Measurements from ENCODE around the gene GPD2. TPM values are rescaled to one million over a fixed set of nuclear protein-coding genes. Genes with fewer than 3 reads are reported as not detected.
A peak's percentile ranks its signal among the peaks of the same experiment; 100 is the strongest.
"Not testable (repeated sequence)": the region's sequence is repeated elsewhere in the genome, so short reads cannot be mapped to it uniquely, and the experiment has no call there.

The GPD2 gene
- total and polyA plus RNA-seq, 2 donors from 2014 or later, result 6.2 to 32.3 TPM

GRCh38 chr2:156492979-156493378, 56.8 kb downstream of the GPD2 start:
- H3K4me3 ChIP-seq (ENCODE audit: low read length in 3 of 3), result no peak overlapping the region
- no peaks in the 10 kb centered on the region for H3K27me3 ChIP-seq (ENCODE audit: control insufficient read depth, insufficient read depth, low read length)
- TF ChIP-seq, protein P1, sequence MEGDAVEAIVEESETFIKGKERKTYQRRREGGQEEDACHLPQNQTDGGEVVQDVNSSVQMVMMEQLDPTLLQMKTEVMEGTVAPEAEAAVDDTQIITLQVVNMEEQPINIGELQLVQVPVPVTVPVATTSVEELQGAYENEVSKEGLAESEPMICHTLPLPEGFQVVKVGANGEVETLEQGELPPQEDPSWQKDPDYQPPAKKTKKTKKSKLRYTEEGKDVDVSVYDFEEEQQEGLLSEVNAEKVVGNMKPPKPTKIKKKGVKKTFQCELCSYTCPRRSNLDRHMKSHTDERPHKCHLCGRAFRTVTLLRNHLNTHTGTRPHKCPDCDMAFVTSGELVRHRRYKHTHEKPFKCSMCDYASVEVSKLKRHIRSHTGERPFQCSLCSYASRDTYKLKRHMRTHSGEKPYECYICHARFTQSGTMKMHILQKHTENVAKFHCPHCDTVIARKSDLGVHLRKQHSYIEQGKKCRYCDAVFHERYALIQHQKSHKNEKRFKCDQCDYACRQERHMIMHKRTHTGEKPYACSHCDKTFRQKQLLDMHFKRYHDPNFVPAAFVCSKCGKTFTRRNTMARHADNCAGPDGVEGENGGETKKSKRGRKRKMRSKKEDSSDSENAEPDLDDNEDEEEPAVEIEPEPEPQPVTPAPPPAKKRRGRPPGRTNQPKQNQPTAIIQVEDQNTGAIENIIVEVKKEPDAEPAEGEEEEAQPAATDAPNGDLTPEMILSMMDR (IDR thresholded peaks at IDR 0.05; ENCODE audit: borderline replicate concordance, extremely low read depth, insufficient read depth), result no peak
- intact Hi-C loops (cut with DNase I), result no loop called here
- H3K4me1 ChIP-seq (ENCODE audit: control insufficient read depth in 2 of 3, insufficient read depth in 2 of 3, low read depth in 1 of 3, low read length in 3 of 3), result no peaks in the 10 kb centered on the region
- H3K36me3 ChIP-seq (ENCODE audit: control insufficient read depth in 2 of 3, insufficient read depth in 3 of 3, low read length in 3 of 3), result no peaks in the 10 kb centered on the region
- DNase-seq (no peak), FAIRE-seq (no peak)
- H3K9ac ChIP-seq (ENCODE audit: low read length in 3 of 3), result no peak overlapping the region
- no peaks in the 10 kb centered on the region for H3K9me3 ChIP-seq (ENCODE audit: control insufficient read depth in 2 of 3, insufficient read depth in 1 of 3, low read length in 3 of 3)
- H3K27ac ChIP-seq (ENCODE audit: low read depth in 2 of 2, low read length in 2 of 2), result no peak overlapping the region

DNA sequence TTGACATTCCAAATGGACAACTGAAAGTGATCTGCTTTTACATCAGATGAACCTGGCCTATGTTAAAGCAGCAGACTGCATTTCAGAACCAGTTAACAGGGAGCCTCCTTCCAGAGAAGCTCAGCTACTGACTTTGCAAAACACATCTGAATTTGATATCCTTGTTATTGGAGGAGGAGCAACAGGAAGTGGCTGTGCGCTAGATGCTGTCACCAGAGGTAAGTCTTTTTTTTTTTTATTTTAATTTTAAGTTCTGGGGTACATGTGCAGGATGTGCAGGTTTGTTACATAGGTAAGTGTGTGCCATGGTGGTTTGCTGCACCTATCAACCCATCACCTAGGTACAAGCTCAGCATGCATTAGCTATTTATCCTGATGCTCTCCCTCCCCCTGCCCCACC, 59.8 kb downstream of the GPD2 start:
- H3K9ac ChIP-seq (ENCODE audit: low read length in 3 of 3); H3K4me1 ChIP-seq (ENCODE audit: control insufficient read depth in 2 of 3, insufficient read depth in 2 of 3, low read depth in 1 of 3, low read length in 3 of 3); H3K4me3 ChIP-seq (ENCODE audit: low read length in 3 of 3); H3K27me3 ChIP-seq (ENCODE audit: control insufficient read depth, insufficient read depth, low read length); H3K27ac ChIP-seq (ENCODE audit: low read depth in 2 of 2, low read length in 2 of 2); H3K9me3 ChIP-seq (ENCODE audit: control insufficient read depth in 2 of 3, insufficient read depth in 1 of 3, low read length in 3 of 3); FAIRE-seq; H3K36me3 ChIP-seq (ENCODE audit: control insufficient read depth in 2 of 3, insufficient read depth in 3 of 3, low read length in 3 of 3); intact Hi-C loops (cut with DNase I): not testable (repeated sequence)
- DNase-seq, result peak in 2 of 5 donors; percentile 6 to 27

DNA sequence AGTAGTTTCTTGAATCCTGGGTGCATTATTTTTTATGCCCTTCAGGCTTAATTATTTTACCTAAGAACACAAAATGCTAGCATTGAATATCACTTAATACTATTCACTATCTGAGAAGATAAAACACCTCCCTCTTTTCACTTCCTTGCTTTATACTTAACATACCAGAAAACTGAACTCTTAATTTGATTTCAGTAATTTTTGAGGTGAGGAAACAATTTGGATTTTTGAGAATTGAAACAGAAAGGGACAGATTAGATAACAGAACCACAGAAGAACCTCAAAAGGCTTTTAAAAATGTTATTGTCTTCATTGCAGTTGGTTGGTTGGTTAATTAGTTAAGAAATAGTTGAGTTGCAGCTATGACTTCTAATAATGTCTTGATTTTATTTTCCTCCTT, 69.5 kb downstream of the GPD2 start:
- Histone ChIP-seq H3K4me1 (ENCODE audit: control insufficient read depth in 2 of 3, insufficient read depth in 2 of 3, low read depth in 1 of 3, low read length in 3 of 3) (no peaks in the 10 kb centered on the region), H3K27ac (ENCODE audit: low read depth in 2 of 2, low read length in 2 of 2) (no peak overlapping the region), H3K4me3 (ENCODE audit: low read length in 3 of 3) (no peak overlapping the region), H3K36me3 (ENCODE audit: control insufficient read depth in 2 of 3, insufficient read depth in 3 of 3, low read length in 3 of 3) (no peaks in the 10 kb centered on the region), H3K9ac (ENCODE audit: low read length in 3 of 3) (no peak overlapping the region), H3K27me3 (ENCODE audit: control insufficient read depth, insufficient read depth, low read length) (no peaks in the 10 kb centered on the region), H3K9me3 (ENCODE audit: control insufficient read depth in 2 of 3, insufficient read depth in 1 of 3, low read length in 3 of 3) (no peaks in the 10 kb centered on the region)
- FAIRE-seq, result no peak
- DNase-seq, result no peak
- TF ChIP-seq, protein P1 (IDR thresholded peaks at IDR 0.05; ENCODE audit: borderline replicate concordance, extremely low read depth, insufficient read depth), result no peak
- intact Hi-C loops (cut with DNase I), result no loop called here

GRCh38 chr2:156511122-156511521, 74.9 kb downstream of the GPD2 start:
- Histone ChIP-seq H3K9ac (ENCODE audit: low read length in 3 of 3) (no peak overlapping the region), H3K36me3 (ENCODE audit: control insufficient read depth in 2 of 3, insufficient read depth in 3 of 3, low read length in 3 of 3) (peaks cover 0 to 2% (median 0%) of the 10 kb centered on the region in 3 donors), H3K4me3 (ENCODE audit: low read length in 3 of 3) (no peak overlapping the region), H3K27me3 (ENCODE audit: control insufficient read depth, insufficient read depth, low read length) (no peaks in the 10 kb centered on the region), H3K4me1 (ENCODE audit: control insufficient read depth in 2 of 3, insufficient read depth in 2 of 3, low read depth in 1 of 3, low read length in 3 of 3) (no peaks in the 10 kb centered on the region), H3K27ac (ENCODE audit: low read depth in 2 of 2, low read length in 2 of 2) (no peak overlapping the region), H3K9me3 (ENCODE audit: control insufficient read depth in 2 of 3, insufficient read depth in 1 of 3, low read length in 3 of 3) (no peaks in the 10 kb centered on the region)
- TF ChIP-seq, protein P1 (IDR thresholded peaks at IDR 0.05; ENCODE audit: borderline replicate concordance, extremely low read depth, insufficient read depth), result no peak
- FAIRE-seq, result no peak
- no peak for DNase-seq
- intact Hi-C loops (cut with DNase I), result no loop called here

Data from kidney (tissue), 14 donors.